HEK293 (cell line): ENCODE results near the gene CLTB.

Source experiments
- CTCF ChIA-PET: fragments of 350-600 bp; formaldehyde crosslinking; extraction: SDS; loops from one replicate; lab custom pipeline; 2021; ENCODE audit warnings: antibody characterized with exemption; lab: Yijun Ruan, JAX
- POLR2A ChIA-PET: fragments of 300-600 bp; formaldehyde crosslinking; extraction: SDS; loops from one replicate; lab custom pipeline; 2020; ENCODE audit warnings: antibody characterized with exemption, inconsistent platforms; lab: Yijun Ruan, JAX
- H3K27ac ChIP-seq: fragments of 200-500 bp; sonication (Bioruptor generic); 2 replicates; pipeline ENCODE4 v1.5.1; 2014; ENCODE audit warnings: low read depth, low read length, control low read depth, inconsistent platforms; ENCODE audit errors: extremely low read depth
- H3K36me3 ChIP-seq, 2 experiments: fragments of 200-500 bp in 1 of 2; sonication (Bioruptor generic) in 1 of 2; 1 replicate in 1 of 2; 2 replicates in 1 of 2; pipeline ENCODE4 v1.5.1; 2014 to 2017; ENCODE audit warnings: inconsistent platforms in 2 of 2, low read length in 2 of 2; ENCODE audit not compliant: control insufficient read depth in 2 of 2, insufficient read depth in 1 of 2
- H3K4me1 ChIP-seq: fragments of 200-500 bp; sonication (Bioruptor generic); 2 replicates; pipeline ENCODE4 v1.5.1; 2014; ENCODE audit warnings: mild to moderate bottlenecking, low read length, inconsistent platforms; ENCODE audit not compliant: control insufficient read depth, insufficient read depth
- H3K4me3 ChIP-seq: 2 replicates; pipeline ENCODE4 v1.5.1; 2011; ENCODE audit warnings: low read depth, mild to moderate bottlenecking, control low read depth, low read length, moderate library complexity
- H3K9me3 ChIP-seq: fragments of 200-500 bp; sonication (Bioruptor generic); 2 replicates; pipeline ENCODE4 v1.5.1; 2014; ENCODE audit warnings: low read depth, low read length, inconsistent platforms; ENCODE audit not compliant: control insufficient read depth, insufficient read depth
- GLI2 ChIP-seq: fragments of 450-650 bp; formaldehyde crosslinking; IDR thresholded peaks from 2 replicates; pipeline ENCODE4; 2017; ENCODE audit warnings: missing biosample characterization, missing genetic modification characterization, low read depth, borderline replicate concordance
- GLIS1 ChIP-seq: fragments of 450-650 bp; formaldehyde crosslinking; IDR thresholded peaks from 2 replicates; pipeline ENCODE4 v1.5.1; 2016; ENCODE audit warnings: missing biosample characterization, missing genetic modification characterization
- HOXA7 ChIP-seq: sonication (generic); formaldehyde crosslinking; IDR thresholded peaks from 2 replicates; pipeline ENCODE4 v1.8.1; 2022; ENCODE audit warnings: missing genetic modification reagents, borderline replicate concordance
- SP7 ChIP-seq: fragments of 450-650 bp; formaldehyde crosslinking; IDR thresholded peaks from 2 replicates; pipeline ENCODE4 v1.5.1; 2016; ENCODE audit warnings: missing biosample characterization, missing genetic modification characterization
- ZBTB1 ChIP-seq: fragments of 450-650 bp; formaldehyde crosslinking; IDR thresholded peaks from 2 replicates; pipeline ENCODE4 v1.5.1; 2016; ENCODE audit warnings: missing biosample characterization, missing genetic modification characterization
- ZBTB21 ChIP-seq: fragments of 450-650 bp; formaldehyde crosslinking; IDR thresholded peaks from 2 replicates; pipeline ENCODE4 v1.5.1; 2017; ENCODE audit warnings: missing biosample characterization, missing genetic modification characterization
- ZEB2 ChIP-seq: fragments of 450-650 bp; formaldehyde crosslinking; IDR thresholded peaks from 2 replicates; pipeline ENCODE4 v1.5.1; 2016; ENCODE audit warnings: missing biosample characterization, missing genetic modification characterization
- ZIC2 ChIP-seq: fragments of 450-650 bp; formaldehyde crosslinking; IDR thresholded peaks from 2 replicates; pipeline ENCODE4 v1.5.1; 2016; ENCODE audit warnings: missing biosample characterization, missing genetic modification characterization
- ZNF140 ChIP-seq: fragments of 450-650 bp; formaldehyde crosslinking; IDR thresholded peaks from 2 replicates; pipeline ENCODE4 v1.5.1; 2016; ENCODE audit warnings: missing biosample characterization, missing genetic modification characterization
- ZNF148 ChIP-seq: fragments of 450-650 bp; formaldehyde crosslinking; IDR thresholded peaks from 2 replicates; pipeline ENCODE4 v1.5.0; 2017; ENCODE audit warnings: missing biosample characterization, missing genetic modification characterization, borderline replicate concordance
- ZNF184 ChIP-seq: fragments of 450-650 bp; IDR thresholded peaks from 2 replicates; pipeline ENCODE4 v1.5.1; 2018; ENCODE audit warnings: missing biosample characterization, mild to moderate bottlenecking, missing genetic modification characterization
- ZNF221 ChIP-seq: fragments of 450-650 bp; formaldehyde crosslinking; IDR thresholded peaks from 2 replicates; pipeline ENCODE4 v1.5.1; 2017; ENCODE audit warnings: missing biosample characterization, missing genetic modification characterization, borderline replicate concordance
- ZNF223 ChIP-seq: fragments of 450-650 bp; formaldehyde crosslinking; IDR thresholded peaks from 2 replicates; pipeline ENCODE4 v1.5.1; 2016; ENCODE audit warnings: missing biosample characterization, missing genetic modification characterization
- ZNF433 ChIP-seq: fragments of 450-650 bp; formaldehyde crosslinking; IDR thresholded peaks from 2 replicates; pipeline ENCODE4 v1.5.1; 2016; ENCODE audit warnings: missing biosample characterization, missing genetic modification characterization, low read depth
- ZNF48 ChIP-seq: fragments of 450-650 bp; formaldehyde crosslinking; IDR thresholded peaks from 2 replicates; pipeline ENCODE4 v1.5.1; 2016; ENCODE audit warnings: missing biosample characterization, missing genetic modification characterization
- ZNF600 ChIP-seq: fragments of 450-650 bp; formaldehyde crosslinking; IDR thresholded peaks from 2 replicates; pipeline ENCODE4 v1.5.1; 2016; ENCODE audit warnings: missing biosample characterization, missing genetic modification characterization
- ZNF664 ChIP-seq: fragments of 450-650 bp; formaldehyde crosslinking; IDR thresholded peaks from 2 replicates; pipeline ENCODE4 v1.5.1; 2016; ENCODE audit warnings: missing biosample characterization, missing genetic modification characterization
- ZNF791 ChIP-seq: fragments of 450-650 bp; formaldehyde crosslinking; IDR thresholded peaks from 2 replicates; pipeline ENCODE4 v1.5.1; 2016; ENCODE audit warnings: missing biosample characterization, missing genetic modification characterization
- TF ChIP-seq, protein P1 (sequence below): fragments of 450-650 bp; formaldehyde crosslinking; IDR thresholded peaks from 2 replicates; pipeline ENCODE4 v1.5.1; 2016; ENCODE audit warnings: missing biosample characterization, missing genetic modification characterization, low read depth
- TF ChIP-seq, protein P2 (sequence below): fragments of 450-650 bp; formaldehyde crosslinking; IDR thresholded peaks from 2 replicates; pipeline ENCODE4 v1.5.1; 2017; ENCODE audit warnings: missing biosample characterization, missing genetic modification characterization
- TF ChIP-seq, protein P3 (sequence below): fragments of 450-650 bp; formaldehyde crosslinking; IDR thresholded peaks from 2 replicates; pipeline ENCODE4; 2016; ENCODE audit warnings: missing biosample characterization, missing genetic modification characterization
- TF ChIP-seq, protein P4 (sequence below): fragments of 450-650 bp; IDR thresholded peaks from 2 replicates; pipeline ENCODE4 v1.5.1; 2018; ENCODE audit warnings: missing biosample characterization, mild to moderate bottlenecking, missing genetic modification characterization

Gene CLTB

DNA sequence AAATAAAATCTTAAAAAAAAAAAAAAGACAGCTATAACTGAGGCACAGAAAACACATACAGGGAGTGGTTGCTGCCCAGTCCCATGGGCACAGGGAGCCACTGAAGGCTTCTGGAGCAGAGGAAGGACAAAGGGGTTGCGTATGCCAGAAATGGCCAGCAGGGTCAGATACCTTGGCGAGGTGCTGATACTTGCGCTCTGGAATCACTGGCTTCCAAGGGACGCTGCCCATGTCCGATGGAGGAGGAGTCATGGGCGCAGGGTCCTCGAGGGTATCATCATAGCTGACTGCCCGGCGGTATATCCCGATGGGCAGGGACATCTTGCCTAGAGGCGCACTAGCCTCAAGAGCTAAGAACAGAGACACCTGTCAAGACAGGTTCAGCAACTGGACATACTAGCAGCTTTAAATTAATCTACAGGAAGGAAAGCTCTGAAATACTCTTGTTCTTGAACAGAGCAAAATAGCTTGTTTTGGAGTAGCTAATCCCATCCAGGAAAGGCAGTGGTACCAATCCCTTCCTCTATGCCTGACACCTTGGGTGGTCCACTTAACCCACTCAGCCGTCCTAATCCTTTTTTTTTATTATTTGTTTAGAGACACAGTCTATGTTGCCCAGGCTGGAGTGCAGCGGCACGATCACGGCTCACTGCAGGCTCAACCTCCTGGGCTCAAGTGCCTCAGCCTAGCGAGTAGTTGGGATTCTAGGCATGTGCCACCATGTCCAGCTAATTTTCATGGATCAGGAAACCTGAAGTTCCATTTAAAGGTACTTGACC is 60.8 kb downstream of the CLTB start:
- Histone ChIP-seq H3K36me3 (peaks cover 24 to 86% of the 10 kb centered on the region in 2 experiments), H3K9me3 (no peaks in the 10 kb centered on the region), H3K27ac (no peak overlapping the region), H3K4me1 (no peaks in the 10 kb centered on the region; the same call in 1 of the 2 replicates), H3K4me3 (no peak overlapping the region)
- TF ChIP-seq ZNF48 (tag by site-specific recombination) (no peak), GLI2 (no peak), ZNF221 (tag by site-specific recombination) (no peak), ZNF184 (no peak), ZBTB21 (tag by site-specific recombination) (no peak), ZNF664 (0 out of 2 replicates have a peak, but pooled peaks have one; percentile 24), ZNF140 (tag by site-specific recombination) (no peak), ZNF148 (tag by site-specific recombination) (no peak), GLIS1 (tag by site-specific recombination) (0 out of 2 replicates have a peak, but pooled peaks have one; percentile 35), ZNF433 (no peak), ZNF600 (0 out of 2 replicates have a peak, but pooled peaks have one; percentile 23), ZBTB1 (no peak), SP7 (tag by site-specific recombination) (no peak), ZIC2 (tag by site-specific recombination) (peak; percentile 70), ZEB2 (tag by site-specific recombination) (no peak), HOXA7 (CRISPR knock-in tag) (no peak), ZNF791 (no peak), ZNF223 (tag by site-specific recombination) (no peak)
- TF ChIP-seq, protein P1, sequence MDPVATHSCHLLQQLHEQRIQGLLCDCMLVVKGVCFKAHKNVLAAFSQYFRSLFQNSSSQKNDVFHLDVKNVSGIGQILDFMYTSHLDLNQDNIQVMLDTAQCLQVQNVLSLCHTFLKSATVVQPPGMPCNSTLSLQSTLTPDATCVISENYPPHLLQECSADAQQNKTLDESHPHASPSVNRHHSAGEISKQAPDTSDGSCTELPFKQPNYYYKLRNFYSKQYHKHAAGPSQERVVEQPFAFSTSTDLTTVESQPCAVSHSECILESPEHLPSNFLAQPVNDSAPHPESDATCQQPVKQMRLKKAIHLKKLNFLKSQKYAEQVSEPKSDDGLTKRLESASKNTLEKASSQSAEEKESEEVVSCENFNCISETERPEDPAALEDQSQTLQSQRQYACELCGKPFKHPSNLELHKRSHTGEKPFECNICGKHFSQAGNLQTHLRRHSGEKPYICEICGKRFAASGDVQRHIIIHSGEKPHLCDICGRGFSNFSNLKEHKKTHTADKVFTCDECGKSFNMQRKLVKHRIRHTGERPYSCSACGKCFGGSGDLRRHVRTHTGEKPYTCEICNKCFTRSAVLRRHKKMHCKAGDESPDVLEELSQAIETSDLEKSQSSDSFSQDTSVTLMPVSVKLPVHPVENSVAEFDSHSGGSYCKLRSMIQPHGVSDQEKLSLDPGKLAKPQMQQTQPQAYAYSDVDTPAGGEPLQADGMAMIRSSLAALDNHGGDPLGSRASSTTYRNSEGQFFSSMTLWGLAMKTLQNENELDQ (tag by site-specific recombination) = no peak
- TF ChIP-seq, protein P2, sequence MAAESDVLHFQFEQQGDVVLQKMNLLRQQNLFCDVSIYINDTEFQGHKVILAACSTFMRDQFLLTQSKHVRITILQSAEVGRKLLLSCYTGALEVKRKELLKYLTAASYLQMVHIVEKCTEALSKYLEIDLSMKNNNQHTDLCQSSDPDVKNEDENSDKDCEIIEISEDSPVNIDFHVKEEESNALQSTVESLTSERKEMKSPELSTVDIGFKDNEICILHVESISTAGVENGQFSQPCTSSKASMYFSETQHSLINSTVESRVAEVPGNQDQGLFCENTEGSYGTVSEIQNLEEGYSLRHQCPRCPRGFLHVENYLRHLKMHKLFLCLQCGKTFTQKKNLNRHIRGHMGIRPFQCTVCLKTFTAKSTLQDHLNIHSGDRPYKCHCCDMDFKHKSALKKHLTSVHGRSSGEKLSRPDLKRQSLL (tag by site-specific recombination) = peak; percentile 73; the same call in 1 of the 2 replicates
- TF ChIP-seq, protein P3, sequence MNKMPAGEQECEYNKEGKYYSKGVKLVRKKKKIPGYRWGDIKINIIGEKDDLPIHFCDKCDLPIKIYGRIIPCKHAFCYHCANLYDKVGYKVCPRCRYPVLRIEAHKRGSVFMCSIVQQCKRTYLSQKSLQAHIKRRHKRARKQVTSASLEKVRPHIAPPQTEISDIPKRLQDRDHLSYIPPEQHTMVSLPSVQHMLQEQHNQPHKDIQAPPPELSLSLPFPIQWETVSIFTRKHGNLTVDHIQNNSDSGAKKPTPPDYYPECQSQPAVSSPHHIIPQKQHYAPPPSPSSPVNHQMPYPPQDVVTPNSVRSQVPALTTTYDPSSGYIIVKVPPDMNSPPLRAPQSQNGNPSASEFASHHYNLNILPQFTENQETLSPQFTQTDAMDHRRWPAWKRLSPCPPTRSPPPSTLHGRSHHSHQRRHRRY (tag by site-specific recombination) = no peak
- TF ChIP-seq, protein P4, sequence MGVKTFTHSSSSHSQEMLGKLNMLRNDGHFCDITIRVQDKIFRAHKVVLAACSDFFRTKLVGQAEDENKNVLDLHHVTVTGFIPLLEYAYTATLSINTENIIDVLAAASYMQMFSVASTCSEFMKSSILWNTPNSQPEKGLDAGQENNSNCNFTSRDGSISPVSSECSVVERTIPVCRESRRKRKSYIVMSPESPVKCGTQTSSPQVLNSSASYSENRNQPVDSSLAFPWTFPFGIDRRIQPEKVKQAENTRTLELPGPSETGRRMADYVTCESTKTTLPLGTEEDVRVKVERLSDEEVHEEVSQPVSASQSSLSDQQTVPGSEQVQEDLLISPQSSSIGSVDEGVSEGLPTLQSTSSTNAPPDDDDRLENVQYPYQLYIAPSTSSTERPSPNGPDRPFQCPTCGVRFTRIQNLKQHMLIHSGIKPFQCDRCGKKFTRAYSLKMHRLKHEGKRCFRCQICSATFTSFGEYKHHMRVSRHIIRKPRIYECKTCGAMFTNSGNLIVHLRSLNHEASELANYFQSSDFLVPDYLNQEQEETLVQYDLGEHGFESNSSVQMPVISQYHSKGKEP (tag by site-specific recombination) = no peak
- ChIA-PET POLR2A (interaction anchor here (0.6 kb wide), 1 partner anchor 670 kb away, joined by 3 read pairs; no protein-coding TSS in a partner anchor), CTCF (interaction anchor here (0.6 kb wide), 2 partner anchors 277 to 838 kb away, joined by 3 to 4 read pairs; no protein-coding TSS in a partner anchor)
